GM12892 (cell line): ENCODE measurements around the gene FKBP2.
"Not testable (repeated sequence)": the region's sequence is repeated elsewhere in the genome, so short reads cannot be mapped to it uniquely, and the experiment has no call there.

ENCODE experiments used
- DNase-seq: peaks from one replicate; pipeline ENCODE4 v3.0.0; 2011; ENCODE audit not compliant: insufficient read length
- FAIRE-seq: peaks from 2 replicates; lab custom pipeline; 2011; peaks lifted over from hg19 to GRCh38; lab: Jason Lieb, UNC
- POLR2A ChIP-seq: IDR thresholded peaks from 2 replicates; pipeline ENCODE4 v1.6.1; 2011; ENCODE audit warnings: low read depth, low read length, control low read depth
- POLR2AphosphoS5 ChIP-seq: IDR thresholded peaks from 2 replicates; pipeline ENCODE4 v1.6.1; 2011; ENCODE audit warnings: low read depth, low read length, control low read depth
- TAF1 ChIP-seq: IDR thresholded peaks from 2 replicates; pipeline ENCODE4 v1.6.1; 2011; ENCODE audit warnings: low read depth, mild to moderate bottlenecking, control low read depth, low read length, borderline replicate concordance

FKBP2 gene

DNA sequence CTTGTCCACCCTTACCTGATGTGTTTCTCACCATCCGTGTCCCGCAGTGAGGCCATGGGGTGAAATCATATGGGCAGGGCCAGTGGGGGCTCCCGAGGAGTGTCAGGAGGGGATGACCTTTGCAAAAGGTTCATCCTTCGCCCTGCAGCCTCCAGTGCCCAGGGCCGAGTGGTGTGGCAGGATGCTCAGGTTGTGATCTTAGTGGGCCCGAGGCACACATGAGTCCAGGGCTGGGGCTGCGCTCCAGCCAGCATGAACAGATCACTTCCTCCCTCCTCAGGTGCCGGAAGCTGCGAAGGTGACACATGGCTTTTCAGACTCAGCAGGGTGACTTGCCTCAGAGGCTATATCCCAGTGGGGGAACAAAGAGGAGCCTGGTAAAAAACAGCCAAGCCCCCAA, 2.8 kb upstream of the FKBP2 start:
- TF ChIP-seq TAF1 (no peak), POLR2A (no peak), POLR2AphosphoS5 (no peak)
- no peak for DNase-seq
- FAIRE-seq = no peak

DNA sequence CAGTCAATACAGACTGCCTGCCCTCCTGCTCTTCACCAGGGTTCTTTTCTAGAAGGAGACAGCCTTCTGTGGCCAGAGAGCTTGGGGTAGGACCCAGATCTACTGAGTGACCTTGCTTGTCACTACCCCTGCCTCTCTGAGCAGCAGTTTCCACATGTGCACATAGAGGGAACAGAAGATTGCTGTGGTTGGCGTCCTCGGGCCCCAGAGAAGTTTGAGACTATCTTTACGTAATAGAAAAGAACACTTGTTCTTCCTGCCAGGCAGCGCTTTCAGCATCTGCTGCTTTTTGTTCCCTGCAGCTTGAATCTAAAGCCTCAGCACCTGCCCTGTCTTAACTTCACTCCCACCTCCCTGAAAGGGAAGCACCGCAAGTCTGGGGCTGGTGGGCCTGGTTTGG, 1.9 kb upstream of the FKBP2 start:
- no peak for TF ChIP-seq POLR2AphosphoS5
- TF ChIP-seq TAF1 = no peak
- no peak for TF ChIP-seq POLR2A
- DNase-seq (no peak), FAIRE-seq (no peak)

DNA sequence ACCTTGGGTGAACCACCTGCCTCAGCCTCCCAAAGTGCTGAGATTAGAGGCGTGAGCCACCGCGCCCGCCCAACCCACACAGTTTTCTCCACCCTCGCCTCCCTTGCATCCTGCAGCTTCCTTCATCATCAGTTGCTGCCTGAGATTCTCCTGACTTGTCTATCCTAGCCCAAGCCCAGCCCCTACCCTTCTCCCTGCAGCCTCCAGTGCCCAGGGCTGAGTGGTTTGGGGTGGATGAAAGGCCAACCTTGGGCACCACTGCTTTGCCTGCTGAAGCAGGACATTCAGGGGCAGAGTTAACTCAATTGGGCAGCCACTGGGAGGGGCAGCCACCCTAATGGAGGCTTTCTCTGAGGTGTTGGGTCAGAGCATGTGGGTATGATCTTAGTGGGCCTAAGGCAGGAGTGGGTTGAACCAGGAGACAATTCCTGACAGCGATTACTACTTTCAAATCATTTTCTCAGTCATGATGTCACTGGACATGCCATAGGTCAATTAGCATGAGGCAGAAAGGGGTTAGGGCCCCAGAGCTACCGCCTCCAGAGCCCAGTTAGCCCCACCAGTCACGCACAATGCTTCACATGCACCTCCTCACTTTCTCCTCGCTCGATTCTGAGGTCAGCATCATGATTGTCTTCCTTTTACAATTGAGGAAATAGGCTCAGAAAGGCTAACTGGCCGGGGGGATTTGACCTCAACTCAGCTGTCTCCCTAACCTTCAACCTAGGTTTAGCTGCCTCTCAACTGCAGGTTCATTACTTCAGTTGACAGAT, 1.0 kb upstream of the FKBP2 start:
- no peak for DNase-seq
- no peak for FAIRE-seq
- TF ChIP-seq POLR2A = no peak
- TF ChIP-seq TAF1 = no peak
- TF ChIP-seq POLR2AphosphoS5 = no peak

DNA sequence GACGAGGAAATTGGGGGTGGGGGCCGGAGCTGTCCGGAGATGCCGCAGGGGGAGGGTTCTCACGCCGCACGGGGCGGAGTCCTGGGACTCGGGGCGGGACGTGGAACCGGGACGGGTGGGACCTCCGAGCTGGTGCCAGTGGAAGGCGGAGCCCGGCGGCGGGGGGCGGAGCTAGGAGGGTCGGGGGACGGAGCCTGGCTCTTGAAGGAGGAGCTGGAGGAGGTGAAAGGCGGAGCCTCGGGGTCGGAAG, 271 bp downstream of the FKBP2 start:
- FAIRE-seq = no peak
- no peak for TF ChIP-seq POLR2AphosphoS5
- no peak for TF ChIP-seq POLR2A
- no peak for TF ChIP-seq TAF1
- peak; percentile 89 for DNase-seq

DNA sequence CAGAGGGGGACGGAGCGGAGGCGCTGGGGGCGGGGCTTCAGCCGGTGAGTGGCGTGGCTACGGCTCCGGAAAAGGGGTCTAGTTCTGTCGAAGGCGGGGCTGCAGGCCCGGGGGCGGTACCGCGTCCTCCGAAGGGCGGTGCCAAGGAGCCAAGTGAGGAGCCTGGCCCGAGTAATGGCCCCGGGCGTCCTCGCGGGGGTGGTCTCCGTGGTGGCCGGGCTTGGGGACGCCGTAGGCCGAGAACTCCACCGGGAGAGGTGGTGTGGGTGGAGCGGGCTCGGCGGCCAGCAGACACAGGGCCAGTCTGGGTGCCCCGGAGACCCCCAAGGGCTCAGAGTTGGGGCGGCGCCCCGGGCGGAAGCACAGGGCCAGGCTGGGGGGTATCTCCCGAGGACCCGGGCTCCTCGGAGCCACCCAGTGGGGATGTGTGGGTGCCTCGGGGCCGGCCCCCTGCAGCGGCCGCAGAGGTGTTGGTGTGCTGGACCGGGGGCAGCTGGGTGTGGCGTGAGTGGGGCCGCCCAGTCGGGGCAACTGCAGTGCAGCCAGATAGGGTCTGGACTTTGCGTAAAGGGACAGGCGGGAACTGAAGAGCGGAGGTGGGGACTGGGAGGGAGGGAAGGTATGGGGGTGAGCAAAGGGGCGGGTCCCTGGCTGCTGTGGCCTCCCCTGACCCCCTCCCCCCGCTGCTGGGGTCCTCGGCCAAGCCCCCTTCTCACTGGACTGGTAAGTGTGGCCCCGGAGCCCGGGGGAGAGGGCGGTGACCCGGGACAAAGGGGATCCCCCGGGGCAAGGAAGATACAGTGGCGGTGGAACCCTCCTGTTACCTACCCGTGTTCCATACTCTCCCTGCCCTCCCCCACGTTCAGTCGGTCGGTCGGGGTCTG, 838 bp downstream of the FKBP2 start:
- FAIRE-seq (no peak), DNase-seq (peak; percentile 92)
- TF ChIP-seq TAF1 = no peak; the same call in 1 of the 2 replicates
- peak; percentile 42; the same call in 1 of the 2 replicates for TF ChIP-seq POLR2AphosphoS5
- TF ChIP-seq POLR2A = peak; percentile 64

DNA sequence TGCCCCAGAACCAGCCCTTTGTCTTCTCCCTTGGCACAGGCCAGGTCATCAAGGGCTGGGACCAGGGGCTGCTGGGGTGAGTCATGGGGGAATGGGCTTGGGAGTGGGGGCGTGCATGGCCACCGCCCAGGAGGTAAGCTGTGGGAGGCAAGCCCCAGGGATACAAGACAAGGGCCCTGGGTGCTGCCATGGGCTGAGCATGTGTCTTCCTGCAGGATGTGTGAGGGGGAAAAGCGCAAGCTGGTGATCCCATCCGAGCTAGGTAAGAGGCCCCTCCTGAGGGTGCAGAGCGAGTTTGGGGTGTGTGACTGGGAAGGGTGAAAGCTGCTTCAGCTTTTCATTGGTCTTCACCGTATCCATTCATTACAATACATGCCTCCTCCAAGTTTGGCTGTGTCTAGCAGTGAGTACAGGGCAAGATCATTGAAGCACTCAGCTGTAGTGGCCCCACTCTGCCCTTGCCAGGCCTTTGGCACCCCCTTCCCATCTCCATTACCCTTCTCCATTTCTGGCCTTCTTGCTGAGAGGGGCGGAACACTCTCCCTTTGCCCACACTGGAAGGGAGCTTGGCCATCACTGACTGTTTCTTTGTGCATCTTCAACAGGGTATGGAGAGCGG, 2.5 kb downstream of the FKBP2 start:
- DNase-seq (no peak), FAIRE-seq (no peak)
- TF ChIP-seq POLR2AphosphoS5 = peak; percentile 88
- TF ChIP-seq TAF1 = no peak
- TF ChIP-seq POLR2A = peak; percentile 40; the same call in 1 of the 2 replicates

DNA sequence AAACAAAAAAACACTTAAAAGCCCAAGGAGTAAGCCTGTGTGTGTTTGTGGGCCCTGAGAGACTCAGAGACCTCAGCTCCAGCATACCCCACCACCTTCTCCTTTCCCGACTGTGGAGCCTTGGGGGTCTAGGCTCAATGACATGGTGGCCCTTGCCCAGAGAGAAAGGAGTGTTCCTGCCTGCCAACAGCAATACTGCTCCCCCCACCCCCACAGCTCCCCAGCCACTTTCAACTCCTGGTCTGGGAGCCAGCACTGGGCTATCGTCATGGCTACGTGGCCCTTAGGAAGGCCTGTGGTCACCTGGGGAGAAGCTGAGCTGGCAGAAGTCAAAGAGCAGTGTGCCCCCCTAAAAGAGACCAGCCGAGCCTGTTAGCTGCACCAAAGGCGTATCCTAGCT, 3.2 kb downstream of the FKBP2 start:
- DNase-seq (no peak), FAIRE-seq (no peak)
- no peak for TF ChIP-seq POLR2AphosphoS5
- no peak for TF ChIP-seq TAF1
- no peak for TF ChIP-seq POLR2A

DNA sequence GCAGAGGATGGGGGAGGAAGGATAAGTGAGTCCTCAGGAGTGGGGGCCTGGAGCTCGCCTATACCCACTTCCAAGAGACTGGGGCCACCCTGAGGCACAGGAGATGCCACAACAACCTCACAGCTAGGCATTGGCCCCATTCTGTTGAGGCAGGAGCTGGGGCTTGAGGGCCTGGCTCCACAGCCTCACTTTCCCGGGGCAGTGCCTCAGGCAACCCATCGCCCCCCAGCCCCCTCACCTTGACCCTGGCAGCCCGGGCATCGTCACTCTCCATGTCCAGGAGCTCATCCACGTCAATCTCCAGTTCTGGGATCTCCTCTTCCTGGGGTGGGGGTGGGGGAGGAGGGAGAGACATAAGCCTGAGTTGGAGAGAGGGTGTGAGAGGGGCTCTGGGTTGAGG, 4.1 kb downstream of the FKBP2 start:
- no peak for FAIRE-seq
- TF ChIP-seq POLR2A (no peak), POLR2AphosphoS5 (no peak), TAF1 (no peak)
- DNase-seq = no peak

DNA sequence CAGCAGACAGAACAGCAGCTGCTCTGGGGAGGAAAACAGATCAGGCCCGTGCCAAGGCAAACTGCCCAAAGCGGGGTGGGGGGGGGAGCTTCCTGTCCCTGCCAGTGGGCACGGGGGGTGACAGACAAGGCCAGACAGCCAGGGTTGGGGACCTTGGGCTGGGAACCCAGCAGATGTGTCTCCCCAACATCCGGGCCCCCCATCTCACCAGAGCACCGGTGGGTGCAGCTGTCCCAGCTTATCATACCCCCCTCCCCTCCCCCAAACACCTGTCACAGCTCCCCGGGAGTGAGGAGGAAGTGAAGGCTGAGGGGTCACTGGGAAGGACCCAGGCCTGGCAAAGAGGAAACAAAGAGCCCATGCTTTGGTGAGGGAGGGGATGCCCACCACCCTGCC, 4.5 kb downstream of the FKBP2 start:
- no peak for FAIRE-seq
- no peak for DNase-seq
- TF ChIP-seq TAF1 (no peak), POLR2A (no peak), POLR2AphosphoS5 (no peak)

DNA sequence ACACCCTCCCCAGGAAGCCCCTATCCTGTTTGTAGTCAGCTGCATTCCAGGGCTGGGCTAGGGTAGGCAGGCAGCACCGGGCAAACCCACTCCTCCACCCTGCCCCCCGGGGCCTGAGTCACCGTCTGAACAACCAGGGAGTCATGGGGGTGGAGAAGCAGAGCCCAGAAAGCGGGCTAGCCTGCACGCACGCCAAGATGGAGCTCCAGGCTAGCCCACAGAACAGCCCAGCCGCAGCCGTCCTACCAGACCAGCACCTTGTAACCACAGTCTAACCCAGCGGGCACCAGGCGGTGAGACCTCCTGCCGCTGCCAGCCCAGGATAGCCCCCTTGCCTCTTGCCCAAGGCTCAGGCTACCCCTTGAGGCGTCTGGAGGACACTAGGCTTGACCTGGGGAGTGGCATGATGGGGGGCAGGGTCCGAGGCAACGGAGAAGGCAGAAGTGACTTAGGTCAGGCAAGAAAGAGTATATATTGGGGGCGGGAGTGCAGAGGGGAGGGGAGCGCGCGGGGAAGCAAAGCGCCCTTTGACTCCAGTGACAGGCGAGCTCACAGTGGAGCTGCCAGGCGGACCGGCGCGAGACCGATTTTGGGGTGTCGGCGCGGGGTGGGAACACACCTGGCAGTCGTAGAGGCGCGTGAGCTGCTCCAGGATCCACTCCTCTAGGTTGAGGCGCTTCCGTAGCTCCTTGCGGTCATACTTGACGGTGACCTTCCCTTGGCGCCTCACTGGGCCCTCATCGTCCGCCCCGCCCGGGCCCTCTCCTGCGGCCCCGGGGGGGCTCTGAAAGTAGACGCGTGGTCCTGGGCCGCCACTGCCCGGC, 5.1 kb downstream of the FKBP2 start:
- no peak for DNase-seq
- TF ChIP-seq POLR2AphosphoS5 (no peak; the same call in 1 of the 2 replicates), TAF1 (0 out of 2 replicates have a peak, but pooled peaks have one; percentile 39)
- FAIRE-seq = peak; percentile 44

DNA sequence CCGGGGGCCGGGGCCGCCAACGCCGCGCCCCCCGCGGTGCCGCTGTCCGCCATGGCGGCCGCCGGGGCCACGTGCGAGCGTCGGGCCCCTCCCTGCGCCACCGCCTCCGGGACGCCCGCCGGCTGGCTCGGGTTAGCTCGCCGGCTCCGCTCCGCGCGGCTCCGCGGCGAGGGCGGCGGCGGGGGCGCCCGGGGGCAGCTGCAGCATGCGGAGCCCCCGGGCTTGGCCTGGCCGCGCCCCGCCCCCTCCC, 5.7 kb downstream of the FKBP2 start:
- FAIRE-seq = peak; percentile 24
- DNase-seq = not testable (repeated sequence)
